Measurements from ENCODE around the gene PPY.

DNA sequence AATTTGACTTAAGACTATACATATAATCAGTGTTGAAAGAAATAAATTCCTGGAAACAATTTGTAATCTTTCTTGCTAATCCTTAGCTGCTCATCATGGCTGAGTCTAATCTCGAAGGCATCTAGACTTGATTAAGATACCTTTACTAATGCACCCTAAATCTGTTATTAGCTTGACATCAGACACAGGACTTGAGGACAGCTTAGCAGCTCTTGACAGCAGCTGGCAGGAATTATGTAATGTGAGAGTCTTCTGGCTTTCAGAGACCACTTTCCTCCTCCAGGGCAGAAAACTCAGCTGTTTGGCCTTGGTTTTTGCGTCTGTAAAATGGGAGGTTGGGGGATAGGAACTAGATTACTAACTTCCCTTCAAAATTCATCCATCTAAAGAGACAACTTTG is 27.8 kb downstream of the PPY start:
- TF ChIP-seq, protein P1, sequence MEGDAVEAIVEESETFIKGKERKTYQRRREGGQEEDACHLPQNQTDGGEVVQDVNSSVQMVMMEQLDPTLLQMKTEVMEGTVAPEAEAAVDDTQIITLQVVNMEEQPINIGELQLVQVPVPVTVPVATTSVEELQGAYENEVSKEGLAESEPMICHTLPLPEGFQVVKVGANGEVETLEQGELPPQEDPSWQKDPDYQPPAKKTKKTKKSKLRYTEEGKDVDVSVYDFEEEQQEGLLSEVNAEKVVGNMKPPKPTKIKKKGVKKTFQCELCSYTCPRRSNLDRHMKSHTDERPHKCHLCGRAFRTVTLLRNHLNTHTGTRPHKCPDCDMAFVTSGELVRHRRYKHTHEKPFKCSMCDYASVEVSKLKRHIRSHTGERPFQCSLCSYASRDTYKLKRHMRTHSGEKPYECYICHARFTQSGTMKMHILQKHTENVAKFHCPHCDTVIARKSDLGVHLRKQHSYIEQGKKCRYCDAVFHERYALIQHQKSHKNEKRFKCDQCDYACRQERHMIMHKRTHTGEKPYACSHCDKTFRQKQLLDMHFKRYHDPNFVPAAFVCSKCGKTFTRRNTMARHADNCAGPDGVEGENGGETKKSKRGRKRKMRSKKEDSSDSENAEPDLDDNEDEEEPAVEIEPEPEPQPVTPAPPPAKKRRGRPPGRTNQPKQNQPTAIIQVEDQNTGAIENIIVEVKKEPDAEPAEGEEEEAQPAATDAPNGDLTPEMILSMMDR (IDR thresholded peaks at IDR 0.05): no peak
- no peak for TF ChIP-seq POLR2A (IDR thresholded peaks at IDR 0.05)
